ENCODE measurements around the gene CDK19.

DNA sequence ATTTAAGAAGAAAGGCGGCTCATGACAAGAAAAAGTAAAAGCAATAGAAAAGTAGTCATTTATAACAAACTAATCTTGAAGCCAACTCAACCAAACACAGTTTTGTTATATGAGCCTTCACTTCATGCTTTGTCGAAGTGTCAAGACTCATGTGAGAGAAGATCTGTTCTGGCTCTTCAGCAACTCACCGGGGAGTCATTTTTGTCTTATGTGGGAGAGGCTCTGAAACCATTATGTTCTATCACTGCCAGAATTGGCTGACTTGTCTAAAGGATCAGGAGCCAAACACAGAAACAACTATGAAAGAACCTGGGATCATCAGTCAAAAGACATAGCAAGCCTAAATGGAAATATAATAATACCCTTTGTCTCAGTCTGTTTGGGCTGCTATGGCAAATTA lies 105.2 kb downstream of the CDK19 start:
- TF ChIP-seq POLR2AphosphoS5 (IDR thresholded peaks at IDR 0.05; ENCODE audit: low read depth) (no peak), CREB1 (CRISPR knock-in tag; IDR thresholded peaks at IDR 0.05; ENCODE audit: low read depth) (no peak), JUNB (IDR thresholded peaks at IDR 0.05; ENCODE audit: unreplicated experiment) (no peak), EZH2 (IDR thresholded peaks at IDR 0.05; ENCODE audit: low read depth, unreplicated experiment) (no peak)
- TF ChIP-seq, protein P1, sequence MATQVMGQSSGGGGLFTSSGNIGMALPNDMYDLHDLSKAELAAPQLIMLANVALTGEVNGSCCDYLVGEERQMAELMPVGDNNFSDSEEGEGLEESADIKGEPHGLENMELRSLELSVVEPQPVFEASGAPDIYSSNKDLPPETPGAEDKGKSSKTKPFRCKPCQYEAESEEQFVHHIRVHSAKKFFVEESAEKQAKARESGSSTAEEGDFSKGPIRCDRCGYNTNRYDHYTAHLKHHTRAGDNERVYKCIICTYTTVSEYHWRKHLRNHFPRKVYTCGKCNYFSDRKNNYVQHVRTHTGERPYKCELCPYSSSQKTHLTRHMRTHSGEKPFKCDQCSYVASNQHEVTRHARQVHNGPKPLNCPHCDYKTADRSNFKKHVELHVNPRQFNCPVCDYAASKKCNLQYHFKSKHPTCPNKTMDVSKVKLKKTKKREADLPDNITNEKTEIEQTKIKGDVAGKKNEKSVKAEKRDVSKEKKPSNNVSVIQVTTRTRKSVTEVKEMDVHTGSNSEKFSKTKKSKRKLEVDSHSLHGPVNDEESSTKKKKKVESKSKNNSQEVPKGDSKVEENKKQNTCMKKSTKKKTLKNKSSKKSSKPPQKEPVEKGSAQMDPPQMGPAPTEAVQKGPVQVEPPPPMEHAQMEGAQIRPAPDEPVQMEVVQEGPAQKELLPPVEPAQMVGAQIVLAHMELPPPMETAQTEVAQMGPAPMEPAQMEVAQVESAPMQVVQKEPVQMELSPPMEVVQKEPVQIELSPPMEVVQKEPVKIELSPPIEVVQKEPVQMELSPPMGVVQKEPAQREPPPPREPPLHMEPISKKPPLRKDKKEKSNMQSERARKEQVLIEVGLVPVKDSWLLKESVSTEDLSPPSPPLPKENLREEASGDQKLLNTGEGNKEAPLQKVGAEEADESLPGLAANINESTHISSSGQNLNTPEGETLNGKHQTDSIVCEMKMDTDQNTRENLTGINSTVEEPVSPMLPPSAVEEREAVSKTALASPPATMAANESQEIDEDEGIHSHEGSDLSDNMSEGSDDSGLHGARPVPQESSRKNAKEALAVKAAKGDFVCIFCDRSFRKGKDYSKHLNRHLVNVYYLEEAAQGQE (IDR thresholded peaks at IDR 0.05; ENCODE audit: unreplicated experiment): no peak
- TF ChIP-seq, protein P2, sequence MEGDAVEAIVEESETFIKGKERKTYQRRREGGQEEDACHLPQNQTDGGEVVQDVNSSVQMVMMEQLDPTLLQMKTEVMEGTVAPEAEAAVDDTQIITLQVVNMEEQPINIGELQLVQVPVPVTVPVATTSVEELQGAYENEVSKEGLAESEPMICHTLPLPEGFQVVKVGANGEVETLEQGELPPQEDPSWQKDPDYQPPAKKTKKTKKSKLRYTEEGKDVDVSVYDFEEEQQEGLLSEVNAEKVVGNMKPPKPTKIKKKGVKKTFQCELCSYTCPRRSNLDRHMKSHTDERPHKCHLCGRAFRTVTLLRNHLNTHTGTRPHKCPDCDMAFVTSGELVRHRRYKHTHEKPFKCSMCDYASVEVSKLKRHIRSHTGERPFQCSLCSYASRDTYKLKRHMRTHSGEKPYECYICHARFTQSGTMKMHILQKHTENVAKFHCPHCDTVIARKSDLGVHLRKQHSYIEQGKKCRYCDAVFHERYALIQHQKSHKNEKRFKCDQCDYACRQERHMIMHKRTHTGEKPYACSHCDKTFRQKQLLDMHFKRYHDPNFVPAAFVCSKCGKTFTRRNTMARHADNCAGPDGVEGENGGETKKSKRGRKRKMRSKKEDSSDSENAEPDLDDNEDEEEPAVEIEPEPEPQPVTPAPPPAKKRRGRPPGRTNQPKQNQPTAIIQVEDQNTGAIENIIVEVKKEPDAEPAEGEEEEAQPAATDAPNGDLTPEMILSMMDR (conservative IDR thresholded peaks at IDR 0.05; ENCODE audit: low read depth in 2 of 2): no peak
